ENCODE measurements around the gene ATP6V0A4.

DNA sequence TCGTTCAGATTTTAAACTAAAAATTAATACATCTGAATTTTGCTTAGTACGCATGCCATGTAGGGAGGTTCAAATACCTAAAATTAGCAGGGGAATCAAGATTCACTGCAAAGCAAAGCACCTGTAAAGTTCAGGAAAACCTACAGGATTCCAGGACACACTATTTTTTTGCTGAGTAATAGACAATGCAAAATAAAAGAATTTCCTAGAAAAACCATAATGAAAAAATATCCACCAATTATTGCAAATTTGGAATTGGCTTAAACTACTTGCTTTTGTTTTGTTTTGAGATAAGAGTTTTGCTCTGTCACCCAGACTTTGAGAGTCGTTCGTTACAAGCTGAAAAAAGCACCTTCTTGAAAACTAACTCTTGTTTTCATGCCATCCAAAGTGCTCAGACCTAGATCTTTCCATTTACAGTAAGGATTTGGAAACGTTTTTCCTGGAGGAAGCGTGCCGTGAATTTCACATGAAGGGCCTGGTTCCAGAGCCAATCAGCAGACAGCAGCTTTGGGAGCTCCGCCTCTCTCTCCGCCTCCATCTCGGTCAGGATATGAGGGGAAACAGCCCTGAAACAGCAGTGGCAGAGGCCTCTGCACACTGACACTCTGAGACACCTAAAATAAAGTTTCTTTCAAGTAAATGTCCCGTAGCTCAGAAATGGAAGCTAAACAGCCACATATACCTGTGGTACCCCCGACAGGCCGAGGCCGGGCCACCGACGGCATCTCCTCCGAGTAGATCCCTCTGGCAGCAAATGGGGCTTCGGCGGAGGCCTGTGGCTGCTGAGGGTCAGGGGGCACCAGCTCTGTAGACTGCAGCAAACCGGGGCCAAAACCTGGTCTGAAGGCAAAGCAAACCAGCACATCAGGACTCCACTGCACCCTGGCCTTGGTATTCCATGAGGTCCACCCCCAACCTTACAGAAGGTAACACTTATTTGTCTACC is 45.9 kb upstream of the ATP6V0A4 start:
- TF ChIP-seq, protein P1, sequence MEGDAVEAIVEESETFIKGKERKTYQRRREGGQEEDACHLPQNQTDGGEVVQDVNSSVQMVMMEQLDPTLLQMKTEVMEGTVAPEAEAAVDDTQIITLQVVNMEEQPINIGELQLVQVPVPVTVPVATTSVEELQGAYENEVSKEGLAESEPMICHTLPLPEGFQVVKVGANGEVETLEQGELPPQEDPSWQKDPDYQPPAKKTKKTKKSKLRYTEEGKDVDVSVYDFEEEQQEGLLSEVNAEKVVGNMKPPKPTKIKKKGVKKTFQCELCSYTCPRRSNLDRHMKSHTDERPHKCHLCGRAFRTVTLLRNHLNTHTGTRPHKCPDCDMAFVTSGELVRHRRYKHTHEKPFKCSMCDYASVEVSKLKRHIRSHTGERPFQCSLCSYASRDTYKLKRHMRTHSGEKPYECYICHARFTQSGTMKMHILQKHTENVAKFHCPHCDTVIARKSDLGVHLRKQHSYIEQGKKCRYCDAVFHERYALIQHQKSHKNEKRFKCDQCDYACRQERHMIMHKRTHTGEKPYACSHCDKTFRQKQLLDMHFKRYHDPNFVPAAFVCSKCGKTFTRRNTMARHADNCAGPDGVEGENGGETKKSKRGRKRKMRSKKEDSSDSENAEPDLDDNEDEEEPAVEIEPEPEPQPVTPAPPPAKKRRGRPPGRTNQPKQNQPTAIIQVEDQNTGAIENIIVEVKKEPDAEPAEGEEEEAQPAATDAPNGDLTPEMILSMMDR (conservative IDR thresholded peaks at IDR 0.05; ENCODE audit: low read depth, low read length) = no peak
- TF ChIP-seq EZH2 (IDR thresholded peaks at IDR 0.05; ENCODE audit: borderline replicate concordance, low read depth, low read length, poor library complexity, severe bottlenecking) = no peak

All from A673 (cell line).